Caco-2 (cell line): ENCODE results near the gene ANGPTL3. TPM values are rescaled to one million over a fixed set of nuclear protein-coding genes. Genes with fewer than 3 reads are reported as not detected.

ENCODE experiments used
- BruUV-seq: library from RNA; stranded (reverse); fragments of 400-500 nt; replicated peaks from 2 replicates; lab custom pipeline; 2021; lab: Mats Ljungman, UMichigan
- CTCF ChIA-PET: fragments of 300-600 bp; sonication (Branson Sonifier 250); formaldehyde crosslinking; loops from one replicate; lab custom pipeline; 2022; ENCODE audit warnings: antibody characterized with exemption; lab: Charles Lee
- POLR2A ChIA-PET: fragments of 300-600 bp; sonication (Branson Sonifier 250); formaldehyde crosslinking; loops from one replicate; lab custom pipeline; 2022; ENCODE audit warnings: antibody characterized with exemption; lab: Charles Lee
- DNase-seq, 2 experiments: peaks; one replicate each; pipeline versions ENCODE4 v3.0.0 to v3.0.0-alpha.2; 2020 to 2022
- H3K27me3 ChIP-seq: replicated peaks from 2 replicates; pipeline ENCODE4 v1.6.0; 2011; ENCODE audit warnings: low read length; ENCODE audit not compliant: control insufficient read depth, insufficient read depth
- H3K36me3 ChIP-seq: 2 replicates; pipeline ENCODE4 v1.5.1; 2011; ENCODE audit warnings: low read length; ENCODE audit not compliant: control insufficient read depth, insufficient read depth
- H3K4me1 ChIP-seq: fragments of 250-450 bp; sonication (Bioruptor Pico); 2 replicates; pipeline ENCODE4 v1.5.1; 2020; ENCODE audit warnings: mild to moderate bottlenecking
- H3K4me3 ChIP-seq: 2 replicates; pipeline ENCODE4 v1.5.1; 2011; ENCODE audit warnings: low read depth, mild to moderate bottlenecking, control low read depth, low read length
- H3K9me3 ChIP-seq: fragments of 250-450 bp; sonication (Bioruptor Pico); 2 replicates; pipeline ENCODE4 v1.5.1; 2020; ENCODE audit warnings: mild to moderate bottlenecking, moderate library complexity
- H3K27ac Mint-ChIP-seq: one replicate; pipeline ENCODE4 v1.8.0; 2022; ENCODE audit warnings: mixed read lengths; ENCODE audit not compliant: unreplicated experiment
- H3K27me3 Mint-ChIP-seq: one replicate; pipeline ENCODE4 v1.8.0; 2022; ENCODE audit warnings: mixed read lengths; ENCODE audit not compliant: insufficient read depth, unreplicated experiment
- H3K36me3 Mint-ChIP-seq: one replicate; pipeline ENCODE4 v1.8.0; 2022; ENCODE audit warnings: mild to moderate bottlenecking, mixed read lengths; ENCODE audit not compliant: insufficient read depth, unreplicated experiment
- H3K4me1 Mint-ChIP-seq: one replicate; pipeline ENCODE4 v1.8.0; 2022; ENCODE audit warnings: low read depth, mixed read lengths; ENCODE audit not compliant: unreplicated experiment
- H3K4me3 Mint-ChIP-seq: one replicate; pipeline ENCODE4 v1.8.0; 2022; ENCODE audit warnings: mild to moderate bottlenecking, moderate library complexity, mixed read lengths; ENCODE audit not compliant: unreplicated experiment
- H3K9me3 Mint-ChIP-seq: one replicate; pipeline ENCODE4 v1.8.0; 2022; ENCODE audit warnings: mixed read lengths; ENCODE audit not compliant: unreplicated experiment
- intact Hi-C: fragments of 100-400 bp; cut with micrococcal nuclease; formaldehyde crosslinking; loops from one replicate; pipeline ENCODE4 v1.10.0; 2022; ENCODE audit not compliant: unreplicated experiment
- total RNA-seq: library from RNA; stranded (reverse); gene quantifications from 2 replicates; pipeline ENCODE4 v1.2.3, GENCODE V29; 2022
- TF ChIP-seq, protein P1 (sequence below), 2 experiments: fragments of 200-600 bp in 1 of 2; IDR thresholded peaks; 1 replicate in 1 of 2; 2 replicates in 1 of 2; pipeline versions ENCODE4 v1.5.1 to v1.8.0; 2011 to 2022; ENCODE audit warnings: antibody characterized with exemption in 1 of 2, control low read depth in 1 of 2, inconsistent platforms in 1 of 2, low read depth in 1 of 2, low read length in 1 of 2, mild to moderate bottlenecking in 1 of 2, moderate library complexity in 1 of 2; ENCODE audit not compliant: insufficient read depth in 1 of 2, severe bottlenecking in 1 of 2, unreplicated experiment in 1 of 2

ANGPTL3 gene
- total RNA-seq, 1 experiment from 2014 or later = 0.86 TPM

DNA sequence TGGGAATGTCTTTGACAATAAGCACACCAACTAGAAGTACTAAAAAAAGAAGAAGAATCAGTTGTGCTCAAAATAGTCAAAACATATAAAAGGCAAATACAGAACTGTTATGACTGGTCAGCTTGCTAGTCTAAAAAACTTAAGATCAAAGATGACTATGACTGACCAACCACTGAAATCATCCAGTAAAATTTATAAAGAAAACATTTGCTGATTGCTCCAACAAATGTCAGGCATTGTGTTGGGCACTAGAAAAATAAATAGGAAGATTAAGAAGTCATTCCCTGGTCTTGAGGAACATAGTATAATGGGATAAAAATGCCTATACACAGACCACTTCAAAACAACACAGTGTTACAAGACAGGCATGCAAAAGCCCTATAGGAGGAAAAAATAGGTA, 9.3 kb upstream of the ANGPTL3 start:
- no peaks in the 10 kb centered on the region for H3K36me3 Mint-ChIP-seq
- no peaks in the 10 kb centered on the region for H3K4me1 Mint-ChIP-seq
- H3K4me3 ChIP-seq = no peak overlapping the region
- H3K9me3 ChIP-seq = no peaks in the 10 kb centered on the region
- H3K4me3 Mint-ChIP-seq = no peak overlapping the region
- DNase-seq = no peak
- no TSS peak for BruUV-seq
- H3K27me3 ChIP-seq = no peaks in the 10 kb centered on the region
- no peaks in the 10 kb centered on the region for H3K9me3 Mint-ChIP-seq
- no peaks in the 10 kb centered on the region for H3K27me3 Mint-ChIP-seq
- TF ChIP-seq, protein P1, sequence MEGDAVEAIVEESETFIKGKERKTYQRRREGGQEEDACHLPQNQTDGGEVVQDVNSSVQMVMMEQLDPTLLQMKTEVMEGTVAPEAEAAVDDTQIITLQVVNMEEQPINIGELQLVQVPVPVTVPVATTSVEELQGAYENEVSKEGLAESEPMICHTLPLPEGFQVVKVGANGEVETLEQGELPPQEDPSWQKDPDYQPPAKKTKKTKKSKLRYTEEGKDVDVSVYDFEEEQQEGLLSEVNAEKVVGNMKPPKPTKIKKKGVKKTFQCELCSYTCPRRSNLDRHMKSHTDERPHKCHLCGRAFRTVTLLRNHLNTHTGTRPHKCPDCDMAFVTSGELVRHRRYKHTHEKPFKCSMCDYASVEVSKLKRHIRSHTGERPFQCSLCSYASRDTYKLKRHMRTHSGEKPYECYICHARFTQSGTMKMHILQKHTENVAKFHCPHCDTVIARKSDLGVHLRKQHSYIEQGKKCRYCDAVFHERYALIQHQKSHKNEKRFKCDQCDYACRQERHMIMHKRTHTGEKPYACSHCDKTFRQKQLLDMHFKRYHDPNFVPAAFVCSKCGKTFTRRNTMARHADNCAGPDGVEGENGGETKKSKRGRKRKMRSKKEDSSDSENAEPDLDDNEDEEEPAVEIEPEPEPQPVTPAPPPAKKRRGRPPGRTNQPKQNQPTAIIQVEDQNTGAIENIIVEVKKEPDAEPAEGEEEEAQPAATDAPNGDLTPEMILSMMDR (IDR thresholded peaks at IDR 0.05; ENCODE audit: insufficient read depth in 1 of 2, low read depth in 1 of 2, low read length in 1 of 2, severe bottlenecking in 1 of 2, unreplicated experiment in 1 of 2) = no peak
- H3K27ac Mint-ChIP-seq = no peak overlapping the region
- no peaks in the 10 kb centered on the region for H3K36me3 ChIP-seq
- intact Hi-C loops = no loop called here
- no peaks in the 10 kb centered on the region; the same call in 1 of the 2 replicates for H3K4me1 ChIP-seq
- ChIA-PET CTCF (no interaction called here), POLR2A (no interaction called here)

DNA sequence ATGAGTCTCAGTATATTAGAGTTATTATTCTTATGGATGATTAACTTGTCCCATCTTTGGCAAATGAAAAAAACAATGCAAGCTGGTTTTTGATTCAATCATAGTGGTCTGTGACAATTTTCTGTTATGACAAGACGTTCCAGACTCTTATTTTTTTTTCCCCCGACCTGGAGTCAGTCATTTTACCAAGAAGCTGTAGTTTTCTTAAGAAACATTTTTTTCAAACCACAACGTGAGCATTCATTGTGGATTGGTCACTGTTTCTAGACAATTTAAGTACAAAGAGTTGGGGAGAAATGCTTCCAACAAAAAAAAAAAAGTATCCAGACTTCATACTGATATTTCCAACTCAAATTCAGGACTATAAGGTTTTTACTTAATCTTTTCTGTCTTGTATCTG, 8.0 kb upstream of the ANGPTL3 start:
- H3K27ac Mint-ChIP-seq = no peak overlapping the region
- Histone ChIP-seq H3K36me3 (no peaks in the 10 kb centered on the region), H3K4me1 (peaks cover 9% of the 10 kb centered on the region), H3K4me3 (no peak overlapping the region), H3K9me3 (no peaks in the 10 kb centered on the region), H3K27me3 (no peaks in the 10 kb centered on the region)
- no TSS peak for BruUV-seq
- no peaks in the 10 kb centered on the region for H3K27me3 Mint-ChIP-seq
- intact Hi-C loops = no loop called here
- TF ChIP-seq, protein P1 (IDR thresholded peaks at IDR 0.05; ENCODE audit: insufficient read depth in 1 of 2, low read depth in 1 of 2, low read length in 1 of 2, severe bottlenecking in 1 of 2, unreplicated experiment in 1 of 2) = no peak
- DNase-seq = no peak
- POLR2A ChIA-PET = no interaction called here
- no peaks in the 10 kb centered on the region for H3K9me3 Mint-ChIP-seq
- H3K36me3 Mint-ChIP-seq = no peaks in the 10 kb centered on the region
- no peak overlapping the region for H3K4me3 Mint-ChIP-seq
- CTCF ChIA-PET = no interaction called here
- no peaks in the 10 kb centered on the region for H3K4me1 Mint-ChIP-seq

- Histone ChIP-seq H3K36me3 (no peaks in the 10 kb centered on the region), H3K9me3 (no peaks in the 10 kb centered on the region), H3K4me1 (peaks cover 13% of the 10 kb centered on the region), H3K27me3 (no peaks in the 10 kb centered on the region), H3K4me3 (no peak overlapping the region)
- H3K36me3 Mint-ChIP-seq = no peaks in the 10 kb centered on the region
- DNase-seq = no peak
- peak overlapping the region; percentile 29 for H3K27ac Mint-ChIP-seq
- no peak overlapping the region for H3K4me3 Mint-ChIP-seq
- no peaks in the 10 kb centered on the region for H3K4me1 Mint-ChIP-seq
- no peaks in the 10 kb centered on the region for H3K27me3 Mint-ChIP-seq
- TF ChIP-seq, protein P1 (IDR thresholded peaks at IDR 0.05; ENCODE audit: insufficient read depth in 1 of 2, low read depth in 1 of 2, low read length in 1 of 2, severe bottlenecking in 1 of 2, unreplicated experiment in 1 of 2) = no peak
- no peaks in the 10 kb centered on the region for H3K9me3 Mint-ChIP-seq
- intact Hi-C loops = no loop called here
- CTCF ChIA-PET = no interaction called here
- no TSS peak for BruUV-seq
- POLR2A ChIA-PET = no interaction called here
Measured at GRCh38 chr1:62590255-62590969, 6.9 kb upstream of the ANGPTL3 start.
